Tibial nerve (tissue), 4 donors: ENCODE data around the gene ARMC9.

ENCODE experiments used
- EP300 ChIP-seq, 2 donors: sonication (generic); formaldehyde crosslinking; IDR thresholded peaks; one replicate each; pipeline ENCODE4 v1.6.1; 2017; ENCODE audit warnings: antibody characterized with exemption in 2 of 2, mild to moderate bottlenecking in 1 of 2
- TF ChIP-seq, protein P1 (sequence below), 5 experiments: fragments of 200-600 bp in 3 of 5; fragments of 450-650 bp in 2 of 5; sonication (generic) in 3 of 5; IDR thresholded peaks; one replicate each; pipeline ENCODE4 v1.5.1; 2016 to 2019; ENCODE audit warnings: antibody characterized with exemption in 5 of 5, mild to moderate bottlenecking in 3 of 5, moderate library complexity in 2 of 5

- TF ChIP-seq EP300 (IDR thresholded peaks at IDR 0.05): no peak
- TF ChIP-seq, protein P1, sequence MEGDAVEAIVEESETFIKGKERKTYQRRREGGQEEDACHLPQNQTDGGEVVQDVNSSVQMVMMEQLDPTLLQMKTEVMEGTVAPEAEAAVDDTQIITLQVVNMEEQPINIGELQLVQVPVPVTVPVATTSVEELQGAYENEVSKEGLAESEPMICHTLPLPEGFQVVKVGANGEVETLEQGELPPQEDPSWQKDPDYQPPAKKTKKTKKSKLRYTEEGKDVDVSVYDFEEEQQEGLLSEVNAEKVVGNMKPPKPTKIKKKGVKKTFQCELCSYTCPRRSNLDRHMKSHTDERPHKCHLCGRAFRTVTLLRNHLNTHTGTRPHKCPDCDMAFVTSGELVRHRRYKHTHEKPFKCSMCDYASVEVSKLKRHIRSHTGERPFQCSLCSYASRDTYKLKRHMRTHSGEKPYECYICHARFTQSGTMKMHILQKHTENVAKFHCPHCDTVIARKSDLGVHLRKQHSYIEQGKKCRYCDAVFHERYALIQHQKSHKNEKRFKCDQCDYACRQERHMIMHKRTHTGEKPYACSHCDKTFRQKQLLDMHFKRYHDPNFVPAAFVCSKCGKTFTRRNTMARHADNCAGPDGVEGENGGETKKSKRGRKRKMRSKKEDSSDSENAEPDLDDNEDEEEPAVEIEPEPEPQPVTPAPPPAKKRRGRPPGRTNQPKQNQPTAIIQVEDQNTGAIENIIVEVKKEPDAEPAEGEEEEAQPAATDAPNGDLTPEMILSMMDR (IDR thresholded peaks at IDR 0.05): no peak
Observed at GRCh38 chr2:231369580-231370428, 171.4 kb downstream of the ARMC9 start.
